MM.1S (cell line): Measurements from ENCODE around the gene AP1M2.

Experiments
- DNase-seq: peaks from one replicate; pipeline ENCODE4 v3.0.0-alpha.2; 2015
- H2AFZ ChIP-seq: fragments of 300-600 bp; sonication (generic); 2 replicates; pipeline ENCODE4 v1.6.0; 2016; ENCODE audit warnings: antibody characterized with exemption, low read length
- H3F3A ChIP-seq: fragments of 300-600 bp; sonication (generic); 2 replicates; pipeline ENCODE4 v1.6.1; 2016; ENCODE audit warnings: mild to moderate bottlenecking, antibody characterized with exemption, low read length, moderate library complexity, mixed read lengths; ENCODE audit not compliant: insufficient read depth
- H3K27ac ChIP-seq: fragments of 300-600 bp; sonication (generic); 2 replicates; pipeline ENCODE4 v1.5.1; 2016; ENCODE audit warnings: mild to moderate bottlenecking, low read length
- H3K27me3 ChIP-seq: fragments of 300-600 bp; sonication (generic); replicated peaks from 2 replicates; pipeline ENCODE4 v1.6.0; 2016; ENCODE audit warnings: low read length; ENCODE audit not compliant: insufficient read depth
- H3K36me3 ChIP-seq: fragments of 300-600 bp; sonication (generic); replicated peaks from 2 replicates; pipeline ENCODE4 v1.6.1; 2016; ENCODE audit warnings: mild to moderate bottlenecking, low read length, mixed read lengths; ENCODE audit not compliant: insufficient read depth
- H3K4me1 ChIP-seq: fragments of 300-600 bp; sonication (generic); 2 replicates; pipeline ENCODE4 v1.6.1; 2016; ENCODE audit warnings: low read length, mixed read lengths
- H3K4me2 ChIP-seq: fragments of 300-600 bp; sonication (generic); 2 replicates; pipeline ENCODE4 v1.6.0; 2016; ENCODE audit warnings: low read depth, low read length
- H3K4me3 ChIP-seq: fragments of 300-600 bp; sonication (generic); 2 replicates; pipeline ENCODE4 v1.5.1; 2016; ENCODE audit warnings: low read length, mixed read lengths
- H3K79me2 ChIP-seq: fragments of 300-600 bp; sonication (generic); 2 replicates; pipeline ENCODE4 v1.6.1; 2016; ENCODE audit warnings: mixed run types, low read length, mixed read lengths
- H3K9ac ChIP-seq: fragments of 300-600 bp; sonication (generic); 2 replicates; pipeline ENCODE4 v1.6.1; 2016; ENCODE audit warnings: low read length, mixed read lengths
- H3K9me2 ChIP-seq: fragments of 300-600 bp; sonication (generic); replicated peaks from 2 replicates; pipeline ENCODE4 v1.6.1; 2016; ENCODE audit warnings: mild to moderate bottlenecking, low read length, mixed read lengths; ENCODE audit not compliant: insufficient read depth
- H3K9me3 ChIP-seq: fragments of 300-600 bp; sonication (generic); replicated peaks from 2 replicates; pipeline ENCODE4 v1.6.1; 2016; ENCODE audit warnings: mild to moderate bottlenecking, low read length, mixed read lengths; ENCODE audit not compliant: insufficient read depth
- H4K20me1 ChIP-seq: fragments of 300-600 bp; sonication (generic); 2 replicates; pipeline ENCODE4 v1.6.1; 2016; ENCODE audit warnings: mild to moderate bottlenecking, low read length, moderate library complexity, mixed read lengths; ENCODE audit not compliant: insufficient read depth
- EZH2 ChIP-seq: fragments of 300-600 bp; sonication (generic); optimal IDR thresholded peaks from 2 replicates; pipeline ENCODE3; 2017; ENCODE audit warnings: low read depth, mild to moderate bottlenecking, antibody characterized with exemption, low read length, mixed read lengths
- EZH2phosphoT487 ChIP-seq: fragments of 300-600 bp; sonication (generic); IDR thresholded peaks from 2 replicates; pipeline ENCODE4 v1.6.1; 2018; ENCODE audit warnings: antibody characterized with exemption, low read length
- TF ChIP-seq, protein P1 (sequence below): fragments of 300-600 bp; sonication (generic); IDR thresholded peaks from 2 replicates; pipeline ENCODE4 v1.5.1; 2016; ENCODE audit warnings: antibody characterized with exemption, low read length, mixed read lengths

Gene AP1M2

DNA sequence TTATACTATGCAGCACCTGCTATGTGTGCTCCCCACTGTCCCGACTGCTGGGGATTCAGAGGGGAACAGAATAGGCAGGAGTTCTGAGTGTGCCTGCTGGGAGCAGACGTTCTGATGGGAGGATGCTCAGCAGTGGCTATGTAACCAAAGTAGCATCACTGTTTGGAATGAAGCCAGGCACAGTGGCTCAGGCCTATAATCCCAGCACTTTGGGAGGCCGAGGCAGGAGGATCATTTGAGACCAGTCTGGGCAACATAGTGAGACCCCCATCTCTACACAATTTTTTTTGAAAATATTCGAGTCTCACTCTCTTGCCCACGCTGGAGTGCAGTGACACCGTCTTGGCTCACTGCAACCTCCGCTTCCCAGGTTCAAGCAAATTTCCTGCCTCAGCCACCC lies 37.4 kb downstream of the AP1M2 start:
- Histone ChIP-seq H3K27ac (no peak overlapping the region), H3K9ac (no peak overlapping the region), H3K4me1 (peaks cover 2% of the 10 kb centered on the region; the same call in 1 of the 2 replicates), H3K9me3 (no peaks in the 10 kb centered on the region), H3K27me3 (no peaks in the 10 kb centered on the region), H2AFZ (no peak overlapping the region), H4K20me1 (no peaks in the 10 kb centered on the region), H3K9me2 (no peaks in the 10 kb centered on the region), H3K4me2 (no peak overlapping the region), H3K4me3 (no peak overlapping the region), H3K79me2 (peaks cover 26% of the 10 kb centered on the region), H3K36me3 (no peaks in the 10 kb centered on the region), H3F3A (no peaks in the 10 kb centered on the region)
- DNase-seq: no peak
- no peak for TF ChIP-seq EZH2phosphoT487
- no peak for TF ChIP-seq EZH2
- TF ChIP-seq, protein P1, sequence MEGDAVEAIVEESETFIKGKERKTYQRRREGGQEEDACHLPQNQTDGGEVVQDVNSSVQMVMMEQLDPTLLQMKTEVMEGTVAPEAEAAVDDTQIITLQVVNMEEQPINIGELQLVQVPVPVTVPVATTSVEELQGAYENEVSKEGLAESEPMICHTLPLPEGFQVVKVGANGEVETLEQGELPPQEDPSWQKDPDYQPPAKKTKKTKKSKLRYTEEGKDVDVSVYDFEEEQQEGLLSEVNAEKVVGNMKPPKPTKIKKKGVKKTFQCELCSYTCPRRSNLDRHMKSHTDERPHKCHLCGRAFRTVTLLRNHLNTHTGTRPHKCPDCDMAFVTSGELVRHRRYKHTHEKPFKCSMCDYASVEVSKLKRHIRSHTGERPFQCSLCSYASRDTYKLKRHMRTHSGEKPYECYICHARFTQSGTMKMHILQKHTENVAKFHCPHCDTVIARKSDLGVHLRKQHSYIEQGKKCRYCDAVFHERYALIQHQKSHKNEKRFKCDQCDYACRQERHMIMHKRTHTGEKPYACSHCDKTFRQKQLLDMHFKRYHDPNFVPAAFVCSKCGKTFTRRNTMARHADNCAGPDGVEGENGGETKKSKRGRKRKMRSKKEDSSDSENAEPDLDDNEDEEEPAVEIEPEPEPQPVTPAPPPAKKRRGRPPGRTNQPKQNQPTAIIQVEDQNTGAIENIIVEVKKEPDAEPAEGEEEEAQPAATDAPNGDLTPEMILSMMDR: no peak

DNA sequence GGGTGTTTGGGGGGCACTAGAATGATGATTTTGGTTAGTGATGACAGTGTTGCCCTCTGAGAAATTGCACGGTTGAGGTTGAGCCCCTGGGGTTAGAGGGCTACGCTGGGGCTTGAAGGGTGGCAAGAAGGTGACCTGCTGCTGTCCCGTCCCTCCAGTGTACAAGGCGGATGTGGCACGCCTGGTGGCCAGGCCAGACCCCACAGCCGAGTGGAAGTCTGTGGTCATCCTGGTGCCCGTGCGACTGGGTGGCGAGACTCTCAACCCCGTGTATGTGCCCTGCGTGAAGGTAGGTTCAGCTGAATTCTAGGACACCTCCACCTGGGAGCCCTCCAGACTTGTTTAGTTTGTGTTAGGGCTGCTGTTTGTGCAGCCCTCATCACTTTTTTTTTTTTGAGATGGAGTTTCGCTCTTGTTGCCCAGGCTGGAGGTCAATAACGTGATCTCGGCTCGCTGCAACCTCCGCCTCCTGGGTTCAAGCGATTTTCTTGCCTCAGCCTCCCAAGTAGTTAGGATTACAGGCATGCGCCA lies 38.3 kb downstream of the AP1M2 start:
- H3K9me2 ChIP-seq: no peaks in the 10 kb centered on the region
- H3K9ac ChIP-seq: no peak overlapping the region
- peaks cover 35% of the 10 kb centered on the region for H3K79me2 ChIP-seq
- no peaks in the 10 kb centered on the region for H3K27me3 ChIP-seq
- no peaks in the 10 kb centered on the region for H4K20me1 ChIP-seq
- no peak overlapping the region for H3K4me2 ChIP-seq
- no peak overlapping the region for H2AFZ ChIP-seq
- H3K4me3 ChIP-seq: no peak overlapping the region
- peaks cover 6% of the 10 kb centered on the region; the same call in 1 of the 2 replicates for H3K4me1 ChIP-seq
- TF ChIP-seq EZH2: no peak
- no peaks in the 10 kb centered on the region for H3K9me3 ChIP-seq
- DNase-seq: no peak
- no peaks in the 10 kb centered on the region for H3F3A ChIP-seq
- H3K36me3 ChIP-seq: no peaks in the 10 kb centered on the region
- no peak overlapping the region for H3K27ac ChIP-seq

DNA sequence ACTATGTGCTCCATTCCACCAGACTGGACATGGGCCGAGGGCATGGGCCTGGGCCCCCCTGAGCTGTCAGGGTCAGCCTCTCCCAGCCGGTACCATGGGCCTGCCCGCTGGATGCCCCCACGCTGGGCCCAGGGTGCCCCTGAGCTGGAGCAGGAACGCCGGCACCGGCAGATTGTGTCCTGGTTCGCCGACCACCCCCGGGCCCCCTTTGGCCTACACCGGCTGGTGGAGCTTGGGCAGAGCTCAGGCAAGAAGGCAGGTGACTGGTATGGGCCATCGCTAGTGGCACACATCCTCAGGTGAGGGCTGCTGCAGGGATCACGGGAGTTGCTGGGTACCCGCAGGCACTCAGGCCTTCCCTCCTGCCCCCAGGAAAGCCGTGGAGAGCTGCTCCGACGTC lies 40.3 kb downstream of the AP1M2 start:
- H3K79me2 ChIP-seq: peaks cover 36% of the 10 kb centered on the region
- no peak overlapping the region for H3K27ac ChIP-seq

DNA sequence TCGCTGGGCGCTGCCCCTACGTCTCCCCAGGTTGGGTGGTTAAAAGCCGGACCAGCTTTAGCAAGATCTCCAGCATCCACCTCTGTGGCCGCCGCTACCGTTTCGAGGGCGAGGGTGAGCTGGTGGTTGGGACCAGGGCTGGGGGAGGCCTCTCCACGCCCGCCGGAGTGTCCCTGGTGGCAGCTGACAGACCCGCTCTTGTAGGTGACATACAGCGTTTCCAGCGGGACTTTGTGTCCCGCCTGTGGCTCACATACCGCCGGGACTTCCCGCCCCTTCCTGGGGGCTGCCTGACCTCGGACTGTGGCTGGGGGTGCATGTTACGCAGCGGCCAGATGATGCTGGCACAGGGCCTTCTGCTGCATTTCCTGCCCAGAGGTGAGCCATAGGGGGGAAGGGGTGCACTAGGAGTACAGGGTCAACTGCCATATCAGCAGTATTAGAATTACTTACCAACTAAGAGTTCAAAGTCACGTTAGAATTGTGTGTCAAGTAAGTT lies 42.3 kb downstream of the AP1M2 start:
- H3K27ac ChIP-seq: no peak overlapping the region
- no peaks in the 10 kb centered on the region for H4K20me1 ChIP-seq
- H3K79me2 ChIP-seq: peaks cover 36% of the 10 kb centered on the region
- TF ChIP-seq, protein P1: no peak
- TF ChIP-seq EZH2phosphoT487: no peak
- no peak for TF ChIP-seq EZH2
- H3K4me1 ChIP-seq: peaks cover 10% of the 10 kb centered on the region
- peak overlapping the region; percentile 95 for H3K4me2 ChIP-seq
- no peaks in the 10 kb centered on the region for H3K9me3 ChIP-seq
- peaks cover 3% of the 10 kb centered on the region; the same call in 1 of the 2 replicates for H3K27me3 ChIP-seq
- H3K9me2 ChIP-seq: no peaks in the 10 kb centered on the region
- H3K9ac ChIP-seq: peak overlapping the region; percentile 95
- H3K4me3 ChIP-seq: peak overlapping the region; percentile 97
- no peak overlapping the region for H2AFZ ChIP-seq
- H3F3A ChIP-seq: no peaks in the 10 kb centered on the region
- no peaks in the 10 kb centered on the region for H3K36me3 ChIP-seq
- DNase-seq: no peak

More for the DNA sequence above, 40.3 kb downstream of the AP1M2 start:
- Histone ChIP-seq H3K4me3 (no peak overlapping the region), H4K20me1 (no peaks in the 10 kb centered on the region), H3K9ac (no peak overlapping the region), H3K4me1 (peaks cover 10% of the 10 kb centered on the region), H3F3A (no peaks in the 10 kb centered on the region), H3K9me2 (no peaks in the 10 kb centered on the region), H3K36me3 (no peaks in the 10 kb centered on the region), H3K9me3 (no peaks in the 10 kb centered on the region), H3K4me2 (no peak overlapping the region), H2AFZ (no peak overlapping the region), H3K27me3 (no peaks in the 10 kb centered on the region)
- DNase-seq: no peak
- TF ChIP-seq EZH2phosphoT487: no peak
- TF ChIP-seq EZH2: no peak
- TF ChIP-seq, protein P1: no peak
